Activated naive CD8-positive, alpha-beta T cell treated with anti-CD3 and anti-CD28 coated beads, Interleukin-2, amount 50 U/mL, for 16 hours (primary cell): ENCODE data around the gene MPC2.
A peak's percentile ranks its signal among the peaks of the same experiment; 100 is the strongest.

Experiments
- DNase-seq: peaks from one replicate; pipeline ENCODE4 v3.0.0-alpha.2; 2020; ENCODE audit warnings: low read depth, low spot score

MPC2 gene

DNA sequence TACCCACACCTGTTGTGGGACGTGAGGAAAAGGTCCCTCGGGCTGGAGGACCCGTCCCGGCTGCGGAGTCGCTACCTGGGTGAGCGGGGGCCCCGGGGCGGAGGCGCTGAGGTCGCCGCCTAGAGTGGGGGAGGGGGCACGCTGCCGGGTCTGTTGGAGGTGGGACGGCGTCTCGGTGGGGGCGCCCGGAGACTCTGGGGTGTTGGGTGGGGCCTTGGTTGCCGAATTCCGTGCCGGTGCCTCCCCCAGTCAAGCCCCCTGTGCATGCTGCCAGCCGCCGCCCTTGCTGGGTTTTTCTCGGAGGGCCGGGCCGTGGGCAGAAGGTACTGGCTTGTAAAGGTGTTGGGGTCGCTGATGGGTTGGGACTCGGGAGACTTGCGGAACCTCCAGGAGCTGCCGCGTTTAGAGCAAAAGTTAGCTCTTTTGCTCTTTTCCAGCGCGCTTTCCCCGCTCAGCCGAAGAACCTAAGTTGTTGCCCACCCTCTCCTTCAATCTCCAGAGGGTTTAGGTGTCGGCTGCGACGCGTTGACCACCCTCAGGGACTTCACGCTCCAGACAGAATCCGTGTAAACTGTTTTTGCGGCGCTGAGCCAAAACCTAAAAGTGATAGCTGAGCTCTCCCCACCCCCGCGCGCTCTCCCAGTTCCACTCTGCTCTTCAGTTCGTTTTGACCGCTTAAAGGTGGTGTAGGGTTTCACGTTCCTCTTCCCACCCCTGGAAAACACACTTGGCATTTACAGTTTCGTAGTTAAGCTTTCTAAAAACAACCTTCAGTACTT is at the start of gene MPC2:
TSS of gene MPC2 (minus strand) at position 143 of the 779 bp plus-strand sequence. CDS start 1,231 bp downstream, outside the sequence.
- peak; percentile 43 for DNase-seq

- no peak for DNase-seq
Observed at GRCh38 chr1:167984886-167985489, 48.1 kb upstream of the MPC2 start.

- no peak for DNase-seq
Observed at GRCh38 chr1:167983797-167984420, 47.0 kb upstream of the MPC2 start.

- DNase-seq: no peak
Observed at GRCh38 chr1:167981933-167982332, 45.1 kb upstream of the MPC2 start.

DNA sequence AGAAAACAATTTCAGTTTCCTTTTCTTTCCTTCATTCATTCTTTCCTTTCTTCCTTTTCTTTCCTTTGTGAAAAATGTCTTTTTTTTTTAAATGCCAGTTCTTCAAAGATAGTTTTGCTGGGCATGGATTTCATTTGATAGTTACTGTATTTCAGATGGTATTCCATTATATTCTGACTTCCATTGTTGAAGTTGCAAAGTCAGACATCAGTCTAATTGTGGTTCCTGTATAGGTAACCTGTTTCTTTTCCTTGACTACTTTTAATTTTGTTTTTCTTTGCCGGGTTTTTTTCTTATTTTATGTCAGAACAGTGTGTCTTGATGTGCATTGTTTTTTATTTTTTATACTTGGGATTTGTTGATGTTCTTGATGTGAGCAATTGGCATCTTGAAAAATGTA is 40.4 kb upstream of the MPC2 start:
- no peak for DNase-seq

DNA sequence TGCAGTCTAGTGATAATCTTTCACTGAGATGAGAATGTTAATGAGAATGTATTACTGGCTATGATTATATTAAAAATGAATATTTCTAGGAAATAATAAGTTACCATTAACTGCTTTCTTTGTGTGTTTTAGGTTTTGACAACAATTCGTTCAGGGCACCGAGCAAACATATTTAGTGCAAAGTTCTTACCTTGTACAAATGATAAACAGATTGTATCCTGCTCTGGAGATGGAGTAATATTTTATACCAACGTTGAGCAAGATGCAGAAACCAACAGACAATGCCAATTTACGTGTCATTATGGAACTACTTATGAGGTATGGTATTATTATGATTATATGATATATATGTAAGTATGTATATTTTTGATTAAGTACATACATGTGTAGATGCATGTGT is 37.8 kb upstream of the MPC2 start:
- no peak for DNase-seq

- no peak for DNase-seq
Observed at GRCh38 chr1:167973832-167974231, 37.0 kb upstream of the MPC2 start.

GRCh38 chr1:167968569-167968968 is 31.7 kb upstream of the MPC2 start:
- DNase-seq: no peak

DNA sequence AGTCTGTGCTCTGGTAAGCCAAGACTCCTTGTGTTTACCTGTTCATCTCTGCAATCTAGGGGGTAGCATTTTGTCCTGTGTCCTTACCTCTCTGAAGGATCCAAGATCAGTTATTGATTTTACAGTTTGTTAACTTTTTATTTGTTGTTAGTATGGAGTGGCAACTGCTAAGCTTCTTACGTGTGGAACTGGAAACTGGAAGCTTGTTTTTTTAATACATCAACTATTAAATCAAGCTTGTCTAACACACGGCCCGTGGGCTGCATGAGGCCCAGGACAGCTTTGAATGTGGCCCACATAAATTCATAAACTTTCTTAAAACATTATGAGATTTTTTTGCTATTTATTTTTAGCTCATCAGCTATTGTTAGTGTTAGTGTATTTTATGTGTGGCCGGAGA is 29.2 kb upstream of the MPC2 start:
- no peak for DNase-seq

- DNase-seq: no peak
Observed at GRCh38 chr1:167964646-167965045, 27.8 kb upstream of the MPC2 start.

GRCh38 chr1:167957710-167958109 is 20.8 kb upstream of the MPC2 start:
- DNase-seq: no peak

- no peak for DNase-seq
Observed at GRCh38 chr1:167955915-167956314, 19.0 kb upstream of the MPC2 start.

- DNase-seq: no peak
Observed at GRCh38 chr1:167950569-167950968, 13.7 kb upstream of the MPC2 start.

- DNase-seq: no peak
Observed at GRCh38 chr1:167949785-167950184, 12.9 kb upstream of the MPC2 start.

DNA sequence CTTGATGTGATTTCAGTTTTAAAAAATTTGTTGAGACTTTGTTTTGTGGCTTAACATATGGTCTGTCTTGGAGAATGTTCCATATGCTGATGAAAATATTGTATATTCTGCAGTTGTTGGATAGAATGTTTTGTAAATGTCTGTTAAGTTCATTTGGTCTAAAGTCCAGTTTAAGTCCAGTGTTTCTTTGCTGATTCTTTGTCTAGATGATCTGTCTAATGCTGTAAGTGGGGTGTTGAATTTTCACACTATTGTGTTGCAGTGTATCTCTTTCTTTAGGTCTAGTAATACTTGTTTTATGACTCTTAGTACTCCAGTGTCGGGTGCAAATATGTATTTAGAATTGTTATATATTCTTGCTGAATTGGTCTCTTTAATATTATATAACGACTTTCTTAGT is 10.9 kb upstream of the MPC2 start:
- DNase-seq: no peak

- no peak for DNase-seq
Observed at GRCh38 chr1:167943541-167943940, 6.7 kb upstream of the MPC2 start.

GRCh38 chr1:167940264-167940663 is 3.4 kb upstream of the MPC2 start:
- no peak for DNase-seq

- no peak for DNase-seq
Observed at GRCh38 chr1:167938080-167938636, 1.3 kb upstream of the MPC2 start.

- DNase-seq: no peak
Observed at GRCh38 chr1:167937709-167938010, 788 bp upstream of the MPC2 start.

GRCh38 chr1:167936068-167936929 is 573 bp downstream of the MPC2 start, which contains the start of gene DCAF6:
DCAF6 (plus strand) TSS chr1:167936683; CDS start chr1:167936912, 229 bp downstream.
- DNase-seq: peak; percentile 92

- DNase-seq: no peak
Observed at GRCh38 chr1:167935216-167936067, 1.4 kb downstream of the MPC2 start.
